COLO829 (cell line): ENCODE data around the gene ADARB2.
A peak's percentile ranks its signal among the peaks of the same experiment; 100 is the strongest.
"Not testable (repeated sequence)": the region's sequence is repeated elsewhere in the genome, so short reads cannot be mapped to it uniquely, and the experiment has no call there.

Source experiments
- DNase-seq: peaks from one replicate; pipeline ENCODE4 v3.0.0; 2012; ENCODE audit warnings: low spot score

The ADARB2 gene

DNA sequence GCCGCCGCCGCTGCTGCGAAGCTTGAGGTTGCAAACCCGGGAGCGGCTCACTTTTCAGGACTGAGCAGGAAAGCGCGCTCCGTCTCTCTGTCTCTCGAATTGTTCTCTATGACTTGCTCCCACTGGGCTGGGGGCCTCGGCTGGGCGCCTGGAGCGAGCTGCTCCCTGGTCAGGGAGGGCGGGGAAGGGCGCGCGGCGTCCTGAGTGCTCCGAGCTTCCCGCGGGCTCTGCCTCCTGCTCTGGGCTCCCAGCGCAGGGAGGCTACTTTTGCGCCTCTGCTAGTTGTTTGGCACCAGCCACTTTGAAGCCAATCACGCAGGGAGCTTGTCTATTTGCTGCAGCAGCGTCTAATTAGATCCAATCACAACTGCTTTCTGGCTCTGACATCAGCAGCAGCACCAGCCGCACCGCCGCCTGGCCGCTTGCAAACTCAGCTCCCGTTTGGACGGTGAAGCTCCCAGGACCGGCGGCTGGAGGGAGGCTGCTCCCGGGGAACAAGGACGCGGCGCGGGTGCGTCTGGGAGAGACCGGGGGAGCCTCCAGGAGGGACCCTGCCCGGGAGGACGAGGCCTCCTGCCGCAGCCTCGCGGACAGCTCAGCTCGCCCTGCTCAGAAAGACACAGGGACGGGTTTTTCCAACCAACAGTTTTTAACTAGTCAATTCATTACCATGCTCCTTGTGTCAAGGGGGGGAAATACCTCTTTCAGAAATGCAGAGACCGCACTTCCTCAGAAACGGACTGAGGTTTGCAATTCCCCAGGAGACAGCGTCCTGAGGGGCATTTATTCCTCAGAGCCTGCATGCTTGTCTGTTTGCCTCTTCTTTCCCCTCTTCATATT lies at the start of gene ADARB2:
ADARB2 (minus strand) TSS at position 304 of the 840 bp plus-strand sequence.
- DNase-seq = no peak

DNA sequence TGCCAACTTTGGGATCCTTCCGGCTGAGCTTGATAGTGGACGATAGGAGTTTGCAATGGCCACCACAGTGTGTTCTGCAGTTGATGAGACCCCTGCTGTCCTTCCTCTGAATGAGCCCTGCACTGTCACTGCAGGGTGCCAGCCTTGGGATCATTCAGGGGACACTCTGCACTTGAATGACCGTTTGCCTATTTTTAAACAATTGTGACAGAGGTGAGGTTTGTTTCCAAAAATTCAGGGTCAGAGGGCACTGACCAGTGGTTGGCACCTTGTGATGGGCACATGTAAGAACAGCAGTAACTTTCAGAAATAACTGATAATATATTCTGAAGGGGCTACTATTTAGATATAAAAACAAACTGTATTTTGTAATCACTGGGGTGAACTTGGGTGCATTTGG lies 48.5 kb upstream of the ADARB2 start:
- DNase-seq = no peak

DNA sequence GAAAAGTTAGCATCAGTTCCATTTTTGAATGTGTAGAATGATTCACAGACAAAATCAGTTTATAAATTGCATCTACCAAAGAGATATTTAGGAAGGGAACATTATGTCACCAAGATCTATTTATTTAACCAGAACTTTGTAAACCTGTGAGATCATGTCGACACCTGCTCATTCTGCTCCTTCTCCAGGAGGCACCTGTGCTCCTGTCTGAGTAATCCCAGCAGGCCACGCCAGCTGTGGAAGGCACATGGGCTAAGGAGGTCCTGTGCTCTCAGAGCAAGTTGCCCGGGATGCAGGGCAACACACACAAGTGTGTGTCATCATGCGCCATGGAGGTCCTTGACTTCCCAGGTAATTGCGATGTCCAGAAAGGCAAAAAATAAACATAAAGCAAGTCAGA lies 45.5 kb upstream of the ADARB2 start:
- no peak for DNase-seq

DNA sequence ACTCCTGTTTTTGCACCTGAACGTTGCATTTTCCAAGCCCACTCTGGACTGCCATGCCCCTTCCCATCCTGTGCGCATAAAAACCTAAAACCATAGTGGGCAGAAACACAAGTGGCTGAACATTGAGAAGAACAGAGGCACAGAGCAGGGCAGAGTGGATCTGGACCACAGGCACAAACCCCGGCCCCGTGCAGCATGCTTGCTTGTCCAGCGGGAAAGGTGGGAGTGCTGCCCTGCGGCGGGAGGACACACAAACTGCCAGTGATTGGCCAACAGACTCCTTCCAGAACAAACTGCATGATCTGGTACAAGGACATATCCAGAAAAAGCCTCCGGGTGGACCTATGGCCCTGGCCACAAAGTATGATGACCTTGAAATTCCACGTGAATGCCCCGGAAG lies 42.5 kb upstream of the ADARB2 start:
- DNase-seq = no peak

DNA sequence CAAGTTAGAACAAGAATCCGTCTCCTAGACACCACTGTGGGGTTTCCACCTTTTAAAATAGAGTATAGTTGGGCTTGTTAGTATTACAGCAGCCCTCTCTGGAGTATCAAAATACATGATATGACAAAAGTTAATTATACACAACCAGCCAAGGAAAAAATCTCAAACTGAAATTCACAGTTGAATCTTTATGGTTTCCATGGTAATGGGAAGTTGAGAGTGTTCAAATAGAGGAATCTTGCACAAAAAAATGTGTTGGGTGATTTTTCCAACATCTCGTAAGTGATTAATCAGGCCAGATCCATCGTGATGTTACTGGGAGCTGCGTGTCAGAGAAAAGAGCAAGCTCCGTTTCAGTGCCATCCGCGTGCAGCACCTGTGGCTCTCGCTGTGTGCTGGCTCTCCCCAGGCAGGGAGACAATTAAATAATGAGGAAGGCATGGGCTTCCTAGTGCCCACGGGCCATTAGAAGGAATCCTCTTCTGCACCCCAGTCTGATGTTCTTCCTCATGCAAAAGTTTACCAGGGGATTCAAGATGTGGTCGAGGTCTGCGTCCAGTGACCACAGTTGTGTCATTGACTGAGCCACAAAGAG lies 41.1 kb upstream of the ADARB2 start:
- DNase-seq = no peak

DNA sequence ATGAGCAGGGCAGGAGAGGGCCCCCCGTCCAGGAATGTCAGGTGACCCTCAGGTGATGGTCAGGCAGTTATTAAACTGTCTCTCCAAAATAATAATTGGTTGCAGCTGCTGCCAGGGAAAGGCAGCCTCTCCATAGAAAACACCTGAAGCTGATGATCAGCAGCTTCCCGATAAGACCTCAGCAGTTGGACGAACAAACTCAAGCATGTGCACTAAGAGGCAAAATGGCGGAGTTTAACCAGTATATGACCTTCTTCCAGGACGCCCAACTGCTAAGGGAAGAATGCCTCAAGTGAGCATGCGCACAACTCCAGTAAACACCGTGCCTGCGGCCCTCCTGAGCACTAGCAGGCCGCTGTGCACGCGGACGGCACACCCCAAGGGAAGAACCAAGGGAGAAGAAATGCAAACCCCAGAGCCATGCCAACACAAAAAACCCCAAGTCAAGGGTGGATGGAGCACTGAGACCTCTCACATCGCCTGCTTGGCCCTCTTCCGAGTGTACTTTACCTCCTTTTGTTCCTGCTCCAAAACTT lies 38.9 kb upstream of the ADARB2 start:
- no peak for DNase-seq

DNA sequence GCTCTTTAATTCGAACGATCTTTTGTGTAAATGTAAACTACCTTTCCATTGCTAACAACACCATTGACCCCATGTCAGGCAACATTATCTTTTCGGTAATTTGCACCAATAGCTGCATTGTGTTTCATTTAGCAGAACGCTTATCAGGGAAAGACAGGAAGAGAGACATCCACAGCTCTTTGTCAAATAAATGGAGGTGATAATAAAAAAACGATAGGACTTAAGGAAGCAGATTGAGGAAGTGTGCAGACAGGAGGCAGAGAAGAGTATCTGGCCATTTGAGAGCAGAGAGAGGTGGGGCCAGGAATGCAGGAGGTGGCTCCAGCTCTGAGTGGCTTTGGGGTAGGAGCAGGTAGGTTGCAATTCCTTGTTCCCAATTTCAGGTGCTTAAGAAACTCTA lies 37.5 kb upstream of the ADARB2 start:
- no peak for DNase-seq

DNA sequence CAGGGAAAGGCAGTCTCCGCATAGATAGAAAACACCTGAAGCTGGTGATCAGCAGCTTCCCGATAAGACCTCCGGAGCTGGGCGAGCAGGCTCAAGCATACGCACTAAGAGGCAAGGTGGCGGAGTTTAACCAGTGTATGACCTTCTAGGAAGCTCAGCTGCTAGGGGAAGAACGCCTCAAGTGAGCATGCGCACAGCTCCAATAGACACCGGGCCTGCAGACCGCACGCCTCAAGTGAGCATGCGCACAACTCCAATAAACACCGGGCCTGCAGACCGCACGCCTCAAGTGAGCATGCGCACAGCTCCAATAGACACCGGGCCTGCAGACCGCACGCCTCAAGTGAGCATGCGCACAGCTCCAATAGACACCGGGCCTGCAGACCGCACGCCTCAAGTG lies 35.9 kb upstream of the ADARB2 start:
- DNase-seq = not testable (repeated sequence)

DNA sequence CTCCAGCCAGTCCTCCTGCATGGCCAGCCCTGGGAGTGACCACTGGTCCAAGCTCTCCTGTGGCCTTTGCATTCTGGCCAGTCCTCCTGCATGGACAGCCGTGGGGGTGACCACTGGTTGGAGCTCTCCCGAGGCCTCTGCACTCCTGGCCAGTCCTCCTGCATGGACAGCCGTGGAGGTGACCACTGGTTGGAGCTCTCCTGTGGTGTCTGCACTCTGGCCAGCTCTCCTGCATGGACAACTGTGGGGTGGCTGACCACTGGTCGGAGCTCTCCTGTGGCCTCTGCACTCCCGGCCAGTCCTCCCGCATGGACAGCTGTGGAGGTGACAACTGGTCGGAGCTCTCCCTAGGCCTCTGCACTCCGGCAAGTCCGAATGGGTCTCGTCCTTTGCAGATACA lies 28.7 kb upstream of the ADARB2 start:
- DNase-seq = no peak

DNA sequence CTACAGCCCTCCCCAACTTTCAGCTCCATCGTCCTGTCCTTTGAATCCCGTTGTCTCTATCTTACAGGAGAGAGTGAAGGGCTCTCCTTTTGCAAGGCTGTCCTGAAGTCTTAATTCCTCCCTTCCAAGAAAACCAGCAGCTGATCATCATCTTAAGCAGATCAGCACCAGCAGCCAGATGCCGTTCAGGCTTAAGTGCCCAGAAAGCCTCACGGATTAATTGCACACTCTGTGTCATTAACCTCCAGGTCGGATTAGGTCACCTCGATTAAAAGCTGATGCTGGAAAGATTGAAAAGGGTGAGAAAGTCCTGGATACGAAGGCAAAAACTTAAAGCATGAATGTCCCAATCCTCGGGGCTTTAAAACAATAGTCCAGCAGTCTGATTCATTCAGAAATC lies 24.8 kb upstream of the ADARB2 start:
- DNase-seq = no peak

DNA sequence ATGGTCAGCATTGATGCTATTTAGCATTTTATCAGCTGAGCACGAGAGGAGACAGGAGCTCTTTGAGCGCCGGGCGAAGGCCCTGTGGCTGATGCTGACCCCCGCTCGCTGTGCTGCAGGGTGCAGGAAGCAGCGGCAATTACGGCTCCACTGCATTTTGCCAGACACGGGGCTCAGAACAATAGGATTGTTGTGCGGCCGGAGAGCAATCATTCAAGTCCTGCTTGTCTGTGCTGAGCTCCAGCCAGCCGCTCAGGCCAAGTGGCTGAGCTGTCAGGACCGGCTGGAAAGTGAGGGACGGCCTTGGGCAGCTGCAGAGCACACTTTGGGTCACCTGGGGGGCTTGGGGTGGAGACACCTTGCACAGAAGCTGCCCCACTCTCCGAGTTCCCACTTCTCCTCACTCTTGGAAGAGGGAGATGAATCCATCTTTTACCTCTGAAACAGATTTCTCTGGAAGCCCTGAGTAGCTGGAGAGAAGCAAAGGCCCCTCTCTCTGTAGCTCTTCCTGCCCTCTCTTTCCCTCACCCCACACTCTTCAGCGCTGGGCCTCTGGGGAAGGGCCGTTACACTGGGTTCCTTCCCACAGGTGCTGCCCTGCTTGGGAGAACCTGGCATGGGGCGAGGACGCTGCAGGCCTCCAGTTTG lies 17.3 kb upstream of the ADARB2 start:
- DNase-seq = peak; percentile 16

DNA sequence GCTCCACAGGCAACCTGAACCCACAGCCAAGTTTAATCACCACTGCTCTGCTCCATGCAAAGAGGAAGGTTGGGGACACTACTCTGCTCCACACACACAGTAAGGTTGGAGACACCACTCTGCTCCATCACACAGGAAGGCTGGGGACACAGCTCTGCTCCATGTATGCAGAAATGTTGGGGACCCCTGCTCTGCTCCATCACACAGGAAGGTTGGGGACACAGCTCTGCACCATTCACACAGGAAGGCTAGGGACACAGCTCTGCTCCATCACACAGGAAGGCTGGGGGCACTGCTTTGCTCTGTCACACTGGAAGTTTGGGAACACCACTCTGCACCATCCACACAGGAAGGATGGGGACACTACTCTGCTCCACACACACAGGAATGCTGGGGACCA lies 14.8 kb upstream of the ADARB2 start:
- DNase-seq = no peak

DNA sequence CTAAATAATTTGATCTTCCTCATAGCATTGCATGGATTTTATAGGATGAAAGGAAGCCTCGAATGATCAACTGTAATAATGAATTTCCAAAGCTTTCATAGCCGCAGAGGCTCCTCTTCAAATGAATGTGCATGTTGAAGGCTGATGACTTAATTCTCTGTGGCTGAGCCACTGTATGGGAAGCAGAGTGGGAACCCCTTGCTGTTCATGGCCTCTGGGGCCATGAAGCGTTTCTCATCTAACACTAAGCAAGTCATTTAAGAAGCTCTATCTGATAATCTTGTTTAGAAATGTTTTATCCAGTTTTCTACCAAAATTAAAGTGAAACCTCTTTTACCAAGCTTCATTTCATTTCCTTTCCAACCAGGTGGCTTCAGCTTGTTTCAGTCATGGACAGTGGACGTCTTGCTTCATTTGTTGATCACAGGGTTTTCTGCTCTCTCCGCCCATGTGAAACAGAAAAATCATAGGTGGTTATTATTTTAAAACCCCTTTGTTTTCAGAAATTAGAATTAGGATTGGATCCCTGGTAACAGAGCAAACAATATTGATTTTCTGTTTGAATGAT lies 10.3 kb upstream of the ADARB2 start:
- DNase-seq = no peak

DNA sequence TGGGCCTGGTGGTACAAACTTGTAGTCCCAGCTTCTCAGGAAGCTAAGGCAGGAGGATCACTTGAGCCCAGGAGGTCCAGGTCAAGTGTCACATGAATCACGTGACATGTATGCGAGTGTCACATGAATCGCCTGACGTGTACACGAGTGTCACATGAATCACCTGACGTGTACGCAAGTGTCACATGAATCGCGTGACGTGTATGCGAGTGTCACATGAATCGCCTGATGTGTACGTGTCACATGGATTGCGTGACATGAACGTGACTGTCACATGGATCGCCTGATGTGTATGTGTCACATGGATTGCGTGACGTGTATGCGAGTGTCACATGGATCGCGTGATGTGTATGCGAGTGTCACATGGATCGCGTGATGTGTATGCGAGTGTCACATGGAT lies 9.5 kb upstream of the ADARB2 start:
- no peak for DNase-seq

DNA sequence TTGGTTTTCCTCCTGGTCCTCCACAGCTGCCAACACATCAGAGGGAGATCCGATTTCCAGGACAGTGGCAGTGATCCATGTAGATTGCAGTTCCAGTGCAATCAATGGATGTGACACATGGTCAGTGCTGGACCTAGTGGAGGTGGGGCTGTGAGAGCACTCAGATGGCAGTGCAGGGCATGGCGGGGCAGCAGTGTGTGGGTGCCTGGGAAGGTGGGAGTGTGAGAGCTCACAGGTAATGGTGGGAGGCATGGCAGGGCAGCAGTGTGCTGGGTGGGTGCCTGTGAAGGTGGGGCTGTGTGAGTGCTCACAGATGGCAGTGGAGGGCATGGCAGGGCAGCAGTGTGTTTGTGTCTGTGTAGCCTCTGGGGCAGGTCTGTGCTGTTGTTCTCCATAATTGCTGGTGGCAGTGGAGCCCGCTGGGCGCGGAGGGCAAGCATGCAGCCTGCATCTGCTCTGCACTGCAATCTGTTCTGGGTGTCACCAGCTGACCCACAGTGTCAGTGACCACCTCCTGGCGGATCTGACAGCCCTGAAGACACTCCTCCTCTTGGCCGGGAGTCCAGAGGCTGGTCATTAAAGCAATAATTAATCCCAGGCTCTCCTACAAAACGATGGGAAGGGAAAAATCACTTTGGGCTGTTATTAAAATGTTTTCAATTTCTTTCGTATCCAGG lies 8.6 kb upstream of the ADARB2 start:
- DNase-seq = no peak

DNA sequence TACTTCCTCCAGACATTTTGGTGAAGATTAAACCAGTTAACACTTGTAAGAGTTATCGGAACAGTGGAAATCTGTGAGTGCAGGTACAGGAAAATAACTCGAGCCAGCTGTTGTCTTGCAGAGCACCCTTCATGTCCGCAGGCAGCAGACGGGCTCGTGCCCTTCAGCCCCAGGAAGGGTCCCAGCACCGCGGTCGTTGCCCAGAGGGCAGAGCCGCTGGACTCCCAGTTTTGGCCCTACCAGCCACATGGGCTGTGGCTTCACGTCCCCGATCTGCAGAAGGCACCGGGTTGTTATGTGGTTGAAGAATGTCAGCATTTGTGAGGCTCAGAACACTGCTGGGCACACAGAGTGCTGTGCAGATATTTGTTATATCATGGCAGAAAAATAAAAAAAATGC lies 7.2 kb upstream of the ADARB2 start:
- DNase-seq = no peak

DNA sequence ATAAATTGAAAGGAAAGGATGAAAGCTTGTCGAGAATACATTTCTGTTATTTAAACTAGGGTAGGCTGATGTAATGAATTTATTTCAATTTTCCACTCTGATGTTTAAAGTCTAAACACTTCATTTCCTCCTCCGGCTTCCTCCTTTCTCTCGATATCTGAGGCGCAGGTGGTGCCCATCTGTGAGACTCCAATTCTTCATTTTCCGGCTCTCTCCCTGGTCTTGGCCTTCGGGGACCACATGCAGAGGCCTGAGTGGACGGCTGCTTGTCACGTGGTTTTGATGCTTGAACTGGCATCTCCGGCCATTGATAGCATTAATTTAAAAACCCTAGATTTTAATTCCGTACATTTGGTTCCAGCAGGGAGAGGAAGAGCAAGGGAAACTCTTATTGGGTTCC lies 5.8 kb upstream of the ADARB2 start:
- DNase-seq = no peak

DNA sequence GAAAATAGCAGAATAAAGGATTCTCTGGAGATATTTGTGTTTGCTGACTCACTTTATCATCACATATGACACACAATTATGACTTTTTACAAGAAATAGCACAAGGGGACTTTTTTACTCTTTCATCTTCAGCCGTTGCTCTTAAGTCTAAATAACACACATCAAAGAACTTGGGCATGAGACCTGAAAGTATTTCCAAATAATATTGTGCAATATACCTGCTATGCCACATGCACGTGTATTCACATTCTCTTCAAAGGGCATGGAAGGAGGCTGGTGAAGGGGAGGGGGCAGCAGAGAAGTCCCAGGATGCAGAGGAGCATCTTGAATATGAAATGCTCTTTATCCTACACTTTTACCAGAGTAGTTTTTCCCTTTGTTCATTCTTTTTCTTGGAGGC lies 4.1 kb upstream of the ADARB2 start:
- DNase-seq = no peak

DNA sequence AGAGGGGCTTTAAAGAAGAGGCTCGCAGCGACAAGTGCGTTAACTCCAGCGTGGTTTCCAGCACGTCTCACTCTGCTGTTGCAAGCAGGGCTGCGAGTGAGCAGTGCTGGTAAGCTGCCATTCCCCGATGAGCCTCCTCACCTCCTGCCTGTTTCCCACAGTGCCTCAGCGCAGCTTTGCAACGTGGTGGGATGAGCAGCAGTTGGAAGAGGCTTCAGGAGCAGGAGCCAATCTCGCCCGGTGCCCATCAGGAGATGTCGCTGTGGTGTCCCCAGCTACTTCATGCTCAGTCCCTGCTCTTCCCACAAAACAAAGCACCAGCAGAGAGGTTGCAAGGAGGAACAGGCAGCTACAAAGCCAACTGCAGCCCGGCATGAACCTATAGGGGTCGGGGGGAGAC lies 2.4 kb upstream of the ADARB2 start:
- DNase-seq = no peak

DNA sequence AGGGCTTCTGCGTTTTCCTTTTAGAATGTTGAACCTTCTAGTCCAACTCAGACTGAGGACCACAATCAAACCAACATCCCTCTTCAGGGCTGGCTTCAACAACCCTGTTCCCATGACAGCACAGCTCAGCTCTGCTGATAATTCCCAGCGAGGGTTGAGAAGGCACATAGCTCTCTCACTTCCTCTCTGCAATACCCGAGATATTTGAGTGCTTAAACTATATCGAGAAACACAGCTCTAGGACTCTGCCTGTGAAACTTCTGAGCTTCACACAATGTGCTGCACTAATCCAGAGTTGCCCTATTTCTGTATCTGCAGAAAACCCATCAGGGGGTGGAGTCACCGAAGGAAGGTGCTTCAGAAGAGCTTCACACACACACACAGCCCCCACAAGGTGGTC lies 1.6 kb upstream of the ADARB2 start:
- DNase-seq = no peak

DNA sequence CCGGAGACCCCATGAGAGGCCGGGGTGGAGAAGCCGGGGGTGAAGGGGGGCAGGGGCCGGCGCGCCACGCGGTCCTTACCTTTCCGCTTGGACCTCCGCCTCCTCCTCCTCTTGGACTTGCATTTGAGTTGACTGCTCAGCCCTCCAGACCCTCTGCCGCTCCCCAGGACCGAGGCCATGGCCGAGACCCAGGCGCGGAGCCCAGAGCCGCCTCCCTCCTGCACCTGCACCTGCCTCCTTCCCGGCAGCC lies 428 bp downstream of the ADARB2 start:
- DNase-seq = no peak

DNA sequence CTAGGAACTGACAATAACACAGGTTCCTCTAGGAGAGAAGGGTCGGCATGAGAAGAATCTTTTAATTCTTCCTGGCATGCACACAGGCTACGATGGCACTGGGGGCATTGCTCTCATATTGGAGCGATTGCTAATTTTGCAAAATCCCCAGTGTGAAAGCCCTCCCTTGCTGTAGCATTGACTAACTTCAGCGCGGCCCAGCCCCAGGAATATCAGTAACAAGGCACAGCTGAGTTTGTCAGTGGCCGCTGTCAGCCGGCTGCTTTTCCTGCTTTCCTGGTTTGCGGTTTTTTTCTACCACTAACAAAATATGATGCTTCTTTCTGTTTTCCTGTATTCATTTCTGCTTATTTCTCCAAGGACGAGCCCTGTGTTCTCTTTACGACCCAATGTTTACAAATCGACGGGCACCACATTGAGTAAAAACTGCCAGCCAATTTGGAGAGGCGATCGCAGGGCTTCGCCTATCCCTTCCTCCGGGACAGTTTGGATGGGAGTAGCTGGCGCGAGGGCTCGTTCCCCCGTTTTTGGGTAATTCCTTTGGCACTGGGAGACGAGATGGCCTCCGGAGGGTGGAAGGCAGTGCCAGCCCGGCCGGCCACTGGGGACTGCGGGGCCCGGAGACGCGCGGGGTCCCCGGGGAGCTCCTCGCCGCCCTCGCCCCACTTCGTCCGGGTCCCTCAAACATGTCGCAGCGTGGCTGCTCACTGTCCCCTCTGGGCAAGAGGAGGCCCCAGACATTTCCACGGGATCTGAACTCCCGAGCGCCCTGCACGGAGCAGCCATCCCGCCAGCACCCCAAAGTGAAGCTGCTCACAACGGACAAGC lies 967 bp downstream of the ADARB2 start:
- no peak for DNase-seq
